ENCODE results near the gene PCDH17.

The PCDH17 gene

DNA sequence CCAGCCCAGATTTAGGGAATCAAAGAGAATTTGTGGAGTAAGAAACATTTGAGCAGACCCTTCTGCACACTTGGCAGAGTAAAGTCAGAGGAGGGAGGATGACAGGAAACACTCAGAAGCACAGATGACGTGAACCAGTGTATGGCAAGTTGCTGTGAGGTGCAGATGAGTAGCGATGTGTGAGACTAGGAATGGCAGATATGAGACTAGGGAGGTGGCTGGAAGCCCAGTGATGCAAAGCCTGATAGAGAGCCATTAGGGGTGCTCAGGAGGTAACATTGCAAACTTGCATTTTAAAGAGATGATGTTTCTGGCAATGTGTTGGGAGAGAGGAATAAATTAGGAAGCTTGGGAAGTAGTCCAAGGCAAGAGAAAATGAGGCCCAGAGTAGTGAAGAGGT lies 44.0 kb downstream of the PCDH17 start:
- Histone ChIP-seq H3K36me3 (ENCODE audit: control insufficient read depth in 2 of 2, insufficient read depth in 1 of 2, low read length in 2 of 2) (no peaks in the 10 kb centered on the region), H3K9me3 (ENCODE audit: control insufficient read depth, insufficient read depth, low read depth, low read length) (no peaks in the 10 kb centered on the region), H3K4me3 (ENCODE audit: low read depth, low read length) (no peak overlapping the region), H3K4me1 (ENCODE audit: control insufficient read depth, insufficient read depth, low read length) (no peaks in the 10 kb centered on the region), H3K27ac (ENCODE audit: extremely low read depth, low read depth, low read length) (no peak overlapping the region)
- POLR2A ChIA-PET, result no interaction called here
- no peak for TF ChIP-seq ZXDB (tag by site-specific recombination; IDR thresholded peaks at IDR 0.05)
- TF ChIP-seq ZFP3 (tag by site-specific recombination; IDR thresholded peaks at IDR 0.05; ENCODE audit: low read depth), result no peak
- TF ChIP-seq ZNF473 (tag by site-specific recombination; IDR thresholded peaks at IDR 0.05), result no peak
- TF ChIP-seq, protein P1, sequence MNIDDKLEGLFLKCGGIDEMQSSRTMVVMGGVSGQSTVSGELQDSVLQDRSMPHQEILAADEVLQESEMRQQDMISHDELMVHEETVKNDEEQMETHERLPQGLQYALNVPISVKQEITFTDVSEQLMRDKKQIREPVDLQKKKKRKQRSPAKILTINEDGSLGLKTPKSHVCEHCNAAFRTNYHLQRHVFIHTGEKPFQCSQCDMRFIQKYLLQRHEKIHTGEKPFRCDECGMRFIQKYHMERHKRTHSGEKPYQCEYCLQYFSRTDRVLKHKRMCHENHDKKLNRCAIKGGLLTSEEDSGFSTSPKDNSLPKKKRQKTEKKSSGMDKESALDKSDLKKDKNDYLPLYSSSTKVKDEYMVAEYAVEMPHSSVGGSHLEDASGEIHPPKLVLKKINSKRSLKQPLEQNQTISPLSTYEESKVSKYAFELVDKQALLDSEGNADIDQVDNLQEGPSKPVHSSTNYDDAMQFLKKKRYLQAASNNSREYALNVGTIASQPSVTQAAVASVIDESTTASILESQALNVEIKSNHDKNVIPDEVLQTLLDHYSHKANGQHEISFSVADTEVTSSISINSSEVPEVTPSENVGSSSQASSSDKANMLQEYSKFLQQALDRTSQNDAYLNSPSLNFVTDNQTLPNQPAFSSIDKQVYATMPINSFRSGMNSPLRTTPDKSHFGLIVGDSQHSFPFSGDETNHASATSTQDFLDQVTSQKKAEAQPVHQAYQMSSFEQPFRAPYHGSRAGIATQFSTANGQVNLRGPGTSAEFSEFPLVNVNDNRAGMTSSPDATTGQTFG (tag by site-specific recombination; IDR thresholded peaks at IDR 0.05; ENCODE audit: borderline replicate concordance), result no peak
- TF ChIP-seq ATF2 (tag by site-specific recombination; IDR thresholded peaks at IDR 0.05; ENCODE audit: low read depth), result no peak
- TF ChIP-seq ZNF558 (tag by site-specific recombination; IDR thresholded peaks at IDR 0.05), result no peak
- TF ChIP-seq ZNF610 (tag by site-specific recombination; IDR thresholded peaks at IDR 0.05; ENCODE audit: borderline replicate concordance), result no peak
- no peak for TF ChIP-seq MYNN (tag by site-specific recombination; IDR thresholded peaks at IDR 0.05; ENCODE audit: borderline replicate concordance)
- no peak for TF ChIP-seq ZNF664 (tag by site-specific recombination; IDR thresholded peaks at IDR 0.05)
- TF ChIP-seq ZNF701 (tag by site-specific recombination; IDR thresholded peaks at IDR 0.05), result no peak
- no peak for TF ChIP-seq ZSCAN23 (tag by site-specific recombination; IDR thresholded peaks at IDR 0.05)
- TF ChIP-seq ZNF785 (tag by site-specific recombination; IDR thresholded peaks at IDR 0.05), result no peak
- TF ChIP-seq, protein P2, sequence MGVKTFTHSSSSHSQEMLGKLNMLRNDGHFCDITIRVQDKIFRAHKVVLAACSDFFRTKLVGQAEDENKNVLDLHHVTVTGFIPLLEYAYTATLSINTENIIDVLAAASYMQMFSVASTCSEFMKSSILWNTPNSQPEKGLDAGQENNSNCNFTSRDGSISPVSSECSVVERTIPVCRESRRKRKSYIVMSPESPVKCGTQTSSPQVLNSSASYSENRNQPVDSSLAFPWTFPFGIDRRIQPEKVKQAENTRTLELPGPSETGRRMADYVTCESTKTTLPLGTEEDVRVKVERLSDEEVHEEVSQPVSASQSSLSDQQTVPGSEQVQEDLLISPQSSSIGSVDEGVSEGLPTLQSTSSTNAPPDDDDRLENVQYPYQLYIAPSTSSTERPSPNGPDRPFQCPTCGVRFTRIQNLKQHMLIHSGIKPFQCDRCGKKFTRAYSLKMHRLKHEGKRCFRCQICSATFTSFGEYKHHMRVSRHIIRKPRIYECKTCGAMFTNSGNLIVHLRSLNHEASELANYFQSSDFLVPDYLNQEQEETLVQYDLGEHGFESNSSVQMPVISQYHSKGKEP (tag by site-specific recombination; IDR thresholded peaks at IDR 0.05), result no peak
- CTCF ChIA-PET, result no interaction called here

- Histone ChIP-seq H3K9me3 (ENCODE audit: control insufficient read depth, insufficient read depth, low read depth, low read length) (no peaks in the 10 kb centered on the region), H3K36me3 (ENCODE audit: control insufficient read depth in 2 of 2, insufficient read depth in 1 of 2, low read length in 2 of 2) (no peaks in the 10 kb centered on the region), H3K4me1 (ENCODE audit: control insufficient read depth, insufficient read depth, low read length) (no peaks in the 10 kb centered on the region), H3K4me3 (ENCODE audit: low read depth, low read length) (no peak overlapping the region), H3K27ac (ENCODE audit: extremely low read depth, low read depth, low read length) (no peak overlapping the region)
- ChIA-PET CTCF (no interaction called here), POLR2A (no interaction called here)
- no peak for TF ChIP-seq ZNF776 (tag by site-specific recombination; IDR thresholded peaks at IDR 0.05; ENCODE audit: borderline replicate concordance)
- TF ChIP-seq ZNF670 (tag by site-specific recombination; IDR thresholded peaks at IDR 0.05; ENCODE audit: low read depth), result no peak
- no peak for TF ChIP-seq ZBTB21 (tag by site-specific recombination; IDR thresholded peaks at IDR 0.05)
- no peak for TF ChIP-seq ZNF837 (tag by site-specific recombination; IDR thresholded peaks at IDR 0.05)
- TF ChIP-seq ZNF529 (tag by site-specific recombination; IDR thresholded peaks at IDR 0.05; ENCODE audit: insufficient replicate concordance), result no peak
- TF ChIP-seq ZBTB48 (tag by site-specific recombination; IDR thresholded peaks at IDR 0.05), result no peak
- TF ChIP-seq ZNF843 (tag by site-specific recombination; IDR thresholded peaks at IDR 0.05), result no peak
- no peak for TF ChIP-seq GLI4 (tag by site-specific recombination; IDR thresholded peaks at IDR 0.05)
- TF ChIP-seq PRDM1 (tag by site-specific recombination; IDR thresholded peaks at IDR 0.05), result no peak
- TF ChIP-seq YY1 (tag by site-specific recombination; IDR thresholded peaks at IDR 0.05), result no peak
These were observed 49.1 kb downstream of the PCDH17 start for GRCh38 chr13:57680609-57681008.

All from HEK293 (cell line).